ENCODE data around the gene DNASE1. TPM values are rescaled to one million over a fixed set of nuclear protein-coding genes. Genes with fewer than 3 reads are reported as not detected.
A peak's percentile ranks its signal among the peaks of the same experiment; 100 is the strongest.

The DNASE1 gene
- total RNA-seq, 1 experiment from 2014 or later: 63.3 TPM

- H3K36me3 ChIP-seq (ENCODE audit: low read depth): no peaks in the 10 kb centered on the region
- POLR2A ChIA-PET (ENCODE audit: unreplicated experiment): no interaction called here
These were observed 39.6 kb downstream of the DNASE1 start for GRCh38 chr16:3694051-3694450.

GRCh38 chr16:3695610-3696369 is 41.3 kb downstream of the DNASE1 start:
- intact Hi-C loops (cut with micrococcal nuclease; ENCODE audit: unreplicated experiment): loop anchor here (10.0 kb wide), 1 partner anchor 559 kb away; no protein-coding TSS in a partner anchor
- peaks cover 6% of the 10 kb centered on the region; the same call in 1 of the 2 replicates for H3F3A ChIP-seq (ENCODE audit: insufficient read depth, low read depth)
- H3K36me3 ChIP-seq (ENCODE audit: low read depth): no peaks in the 10 kb centered on the region
- CTCF ChIA-PET: no interaction called here
- no peak for DNase-seq
- TF ChIP-seq EZH2 (IDR thresholded peaks at IDR 0.05; ENCODE audit: low read depth) (no peak), CTCF (conservative IDR thresholded peaks at IDR 0.05) (no peak)
- no peaks in the 10 kb centered on the region for H3K9me2 ChIP-seq (ENCODE audit: insufficient read depth)
- no peaks in the 10 kb centered on the region for H3K27me3 ChIP-seq (ENCODE audit: insufficient read depth, low read depth)
- no peak overlapping the region for H3K4me2 ChIP-seq
- peaks cover 29% of the 10 kb centered on the region for H3K79me2 ChIP-seq (ENCODE audit: low read depth)
- no peaks in the 10 kb centered on the region for H3K9me3 ChIP-seq (ENCODE audit: insufficient read depth, low read depth)
- H3K4me1 ChIP-seq (replicated peaks; ENCODE audit: insufficient read depth): no peaks in the 10 kb centered on the region
- BruUV-seq (replicated peaks): no TSS peak
- no peak overlapping the region for H3K4me3 ChIP-seq
- POLR2A ChIA-PET (ENCODE audit: unreplicated experiment): no interaction called here
- H3K27ac ChIP-seq: no peak overlapping the region
- peaks cover 30% of the 10 kb centered on the region for H4K20me1 ChIP-seq (ENCODE audit: insufficient read depth)
- H2AFZ ChIP-seq: no peak overlapping the region

More at GRCh38 chr16:3694051-3694450, 39.6 kb downstream of the DNASE1 start:
- Histone ChIP-seq H3K4me3 (no peak overlapping the region), H3K9me2 (ENCODE audit: insufficient read depth) (no peaks in the 10 kb centered on the region), H3K4me1 (replicated peaks; ENCODE audit: insufficient read depth) (no peaks in the 10 kb centered on the region), H3K27me3 (ENCODE audit: insufficient read depth, low read depth) (no peaks in the 10 kb centered on the region), H3K27ac (no peak overlapping the region), H3K79me2 (ENCODE audit: low read depth) (peaks cover 18% of the 10 kb centered on the region), H3F3A (ENCODE audit: insufficient read depth, low read depth) (peaks cover 11% of the 10 kb centered on the region), H2AFZ (no peak overlapping the region), H4K20me1 (ENCODE audit: insufficient read depth) (peaks cover 37% of the 10 kb centered on the region), H3K9me3 (ENCODE audit: insufficient read depth, low read depth) (no peaks in the 10 kb centered on the region), H3K4me2 (no peak overlapping the region)
- CTCF ChIA-PET: interaction anchor here (0.7 kb wide), 1 partner anchor 9 kb away, joined by 4 read pairs; no protein-coding TSS in a partner anchor
- no peak for TF ChIP-seq EZH2 (IDR thresholded peaks at IDR 0.05; ENCODE audit: low read depth)
- no peak for TF ChIP-seq CTCF (conservative IDR thresholded peaks at IDR 0.05)
- no TSS peak for BruUV-seq (replicated peaks)
- DNase-seq: no peak
- intact Hi-C loops (cut with micrococcal nuclease; ENCODE audit: unreplicated experiment): loop anchor here (5.0 to 10.0 kb wide), 2 partner anchors 561 to 708 kb away; no protein-coding TSS in a partner anchor

GRCh38 chr16:3696425-3697218 is 42.1 kb downstream of the DNASE1 start:
- Histone ChIP-seq H3K27ac (peak overlapping the region; percentile 50; the same call in 1 of the 2 replicates), H3K79me2 (ENCODE audit: low read depth) (peaks cover 30% of the 10 kb centered on the region), H3K4me2 (no peak overlapping the region), H2AFZ (no peak overlapping the region), H3K4me1 (replicated peaks; ENCODE audit: insufficient read depth) (no peaks in the 10 kb centered on the region), H3K36me3 (ENCODE audit: low read depth) (no peaks in the 10 kb centered on the region), H3K9me3 (ENCODE audit: insufficient read depth, low read depth) (no peaks in the 10 kb centered on the region), H3K4me3 (no peak overlapping the region), H3K27me3 (ENCODE audit: insufficient read depth, low read depth) (no peaks in the 10 kb centered on the region), H3K9me2 (ENCODE audit: insufficient read depth) (no peaks in the 10 kb centered on the region), H4K20me1 (ENCODE audit: insufficient read depth) (peaks cover 23% of the 10 kb centered on the region), H3F3A (ENCODE audit: insufficient read depth, low read depth) (peaks cover 6% of the 10 kb centered on the region; the same call in 1 of the 2 replicates)
- TF ChIP-seq EZH2 (IDR thresholded peaks at IDR 0.05; ENCODE audit: low read depth): no peak
- no TSS peak for BruUV-seq (replicated peaks)
- DNase-seq: peak; percentile 67 to 68
- CTCF ChIA-PET: no interaction called here
- POLR2A ChIA-PET (ENCODE audit: unreplicated experiment): interaction anchor here (0.6 to 0.7 kb wide), 5 partner anchors 28 to 569 kb away, joined by 3 to 4 read pairs (median 3); no protein-coding TSS in a partner anchor
- intact Hi-C loops (cut with micrococcal nuclease; ENCODE audit: unreplicated experiment): loop anchor here (10.0 kb wide), 1 partner anchor 558 kb away; no protein-coding TSS in a partner anchor
